WTC11 (cell line): ENCODE data around the gene BRD4. TPM values are rescaled to one million over a fixed set of nuclear protein-coding genes. Genes with fewer than 3 reads are reported as not detected.

Experiments used
- ATAC-seq: fragments of 200-7000 bp; cut with Tn5 transposase; 2 replicates; pipeline ENCODE4 v1.10.0; 2021; ENCODE audit warnings: mild to moderate bottlenecking, moderate library complexity
- CTCF ChIA-PET: fragments of 300-600 bp; sonication (Branson Sonifier 250); formaldehyde crosslinking; loops from one replicate; lab custom pipeline; 2021; ENCODE audit warnings: antibody characterized with exemption; lab: Charles Lee
- POLR2A ChIA-PET: fragments of 350-600 bp; sonication (Branson Sonifier 250); formaldehyde crosslinking; loops from one replicate; lab custom pipeline; 2021; ENCODE audit warnings: antibody characterized with exemption; lab: Charles Lee
- DNase-seq: peaks from one replicate; pipeline ENCODE4 v3.0.0; 2021; ENCODE audit warnings: low spot score
- H3K27ac Mint-ChIP-seq: 2 replicates; pipeline ENCODE4 v1.8.0; 2021; ENCODE audit warnings: mixed read lengths
- H3K27me3 Mint-ChIP-seq: 2 replicates; pipeline ENCODE4 v1.8.0; 2021; ENCODE audit warnings: low read depth, mild to moderate bottlenecking, moderate library complexity, mixed read lengths
- H3K36me3 Mint-ChIP-seq: 2 replicates; pipeline ENCODE4 v1.8.0; 2021; ENCODE audit warnings: mixed read lengths
- H3K4me1 Mint-ChIP-seq: 2 replicates; pipeline ENCODE4 v1.8.0; 2022; ENCODE audit warnings: mixed read lengths
- H3K4me3 Mint-ChIP-seq: 2 replicates; pipeline ENCODE4 v1.8.0; 2021; ENCODE audit warnings: mild to moderate bottlenecking, moderate library complexity, mixed read lengths
- H3K9me3 Mint-ChIP-seq: 2 replicates; pipeline ENCODE4 v1.8.0; 2021; ENCODE audit warnings: mixed read lengths
- ARID4B ChIP-seq: sonication (generic); formaldehyde crosslinking; IDR thresholded peaks from 2 replicates; pipeline ENCODE4 v1.8.0; 2023; ENCODE audit warnings: missing genetic modification reagents, mild to moderate bottlenecking, borderline replicate concordance
- ATF6 ChIP-seq: sonication (generic); formaldehyde crosslinking; IDR thresholded peaks from 2 replicates; pipeline ENCODE4 v1.8.1; 2023; ENCODE audit warnings: mild to moderate bottlenecking, missing genetic modification reagents
- CBFB ChIP-seq: sonication (generic); formaldehyde crosslinking; IDR thresholded peaks from 2 replicates; pipeline ENCODE4 v1.8.1; 2022; ENCODE audit warnings: mild to moderate bottlenecking, low read depth, missing genetic modification reagents
- NFATC4 ChIP-seq: fragments of 250-450 bp; sonication (Bioruptor Pico); IDR thresholded peaks from 2 replicates; pipeline ENCODE4 v1.9.0; 2021; ENCODE audit warnings: mild to moderate bottlenecking
- PREB ChIP-seq: sonication (generic); formaldehyde crosslinking; IDR thresholded peaks from 2 replicates; pipeline ENCODE4 v1.8.1; 2022; ENCODE audit warnings: mild to moderate bottlenecking, missing genetic modification reagents, moderate library complexity, borderline replicate concordance
- SOX15 ChIP-seq: fragments of 250-450 bp; sonication (Bioruptor Pico); IDR thresholded peaks from 2 replicates; pipeline ENCODE4 v1.9.0; 2021; ENCODE audit warnings: mild to moderate bottlenecking
- ZMAT4 ChIP-seq: fragments of 250-450 bp; sonication (Bioruptor Pico); IDR thresholded peaks from 2 replicates; pipeline ENCODE4 v1.9.0; 2021; ENCODE audit warnings: mild to moderate bottlenecking
- ZNF232 ChIP-seq: sonication (generic); formaldehyde crosslinking; IDR thresholded peaks from 2 replicates; pipeline ENCODE4 v1.8.0; 2022; ENCODE audit warnings: mild to moderate bottlenecking, missing genetic modification reagents
- ZNF512 ChIP-seq: sonication (generic); formaldehyde crosslinking; IDR thresholded peaks from 2 replicates; pipeline ENCODE4 v1.8.1; 2022; ENCODE audit warnings: missing genetic modification reagents, borderline replicate concordance
- ZNF532 ChIP-seq: fragments of 250-450 bp; sonication (Bioruptor Pico); IDR thresholded peaks from 2 replicates; pipeline ENCODE4 v1.9.0; 2021; ENCODE audit warnings: mild to moderate bottlenecking, borderline replicate concordance
- total RNA-seq: library from RNA; stranded (reverse); gene quantifications from 3 replicates; pipeline ENCODE4 v1.2.3, GENCODE V29; 2021

Gene BRD4
- total RNA-seq, 1 experiment from 2014 or later: 128 TPM

GRCh38 chr19:15368051-15368632 lies 35.8 kb upstream of the BRD4 start (continued):
- TF ChIP-seq ZNF532 (CRISPR knock-in tag) (no peak), SOX15 (CRISPR knock-in tag) (no peak), ZMAT4 (CRISPR knock-in tag) (no peak)

GRCh38 chr19:15367439-15367838 lies 35.1 kb upstream of the BRD4 start:
- Mint-ChIP-seq H3K4me3 (no peak overlapping the region), H3K9me3 (peaks cover 3% of the 10 kb centered on the region), H3K4me1 (no peaks in the 10 kb centered on the region), H3K27me3 (no peaks in the 10 kb centered on the region), H3K27ac (no peak overlapping the region), H3K36me3 (peaks cover 76% of the 10 kb centered on the region)
- CTCF ChIA-PET: no interaction called here
- DNase-seq: no peak
- TF ChIP-seq PREB (no peak), ARID4B (CRISPR knock-in tag) (no peak), CBFB (CRISPR knock-in tag) (no peak), ZNF232 (CRISPR knock-in tag) (no peak), ZNF512 (no peak), NFATC4 (CRISPR knock-in tag) (no peak), ATF6 (CRISPR knock-in tag) (no peak)
- POLR2A ChIA-PET: no interaction called here
- no peak for ATAC-seq
